Retinal pigment epithelial cell (primary cell): ENCODE measurements around the gene SHC3.

Experiments used
- DNase-seq: peaks from one replicate; pipeline ENCODE4 v3.0.0-alpha.2; 2010; ENCODE audit warnings: low read depth
- H3K4me3 ChIP-seq: 2 replicates; pipeline ENCODE4 v1.5.1; 2011; ENCODE audit warnings: mild to moderate bottlenecking, low read length, control low read depth, moderate library complexity
- TF ChIP-seq, protein P1 (sequence below): conservative IDR thresholded peaks from 2 replicates; pipeline ENCODE4 v1.5.1; 2011; ENCODE audit warnings: low read depth, low read length, control low read depth, inconsistent platforms

Gene SHC3

DNA sequence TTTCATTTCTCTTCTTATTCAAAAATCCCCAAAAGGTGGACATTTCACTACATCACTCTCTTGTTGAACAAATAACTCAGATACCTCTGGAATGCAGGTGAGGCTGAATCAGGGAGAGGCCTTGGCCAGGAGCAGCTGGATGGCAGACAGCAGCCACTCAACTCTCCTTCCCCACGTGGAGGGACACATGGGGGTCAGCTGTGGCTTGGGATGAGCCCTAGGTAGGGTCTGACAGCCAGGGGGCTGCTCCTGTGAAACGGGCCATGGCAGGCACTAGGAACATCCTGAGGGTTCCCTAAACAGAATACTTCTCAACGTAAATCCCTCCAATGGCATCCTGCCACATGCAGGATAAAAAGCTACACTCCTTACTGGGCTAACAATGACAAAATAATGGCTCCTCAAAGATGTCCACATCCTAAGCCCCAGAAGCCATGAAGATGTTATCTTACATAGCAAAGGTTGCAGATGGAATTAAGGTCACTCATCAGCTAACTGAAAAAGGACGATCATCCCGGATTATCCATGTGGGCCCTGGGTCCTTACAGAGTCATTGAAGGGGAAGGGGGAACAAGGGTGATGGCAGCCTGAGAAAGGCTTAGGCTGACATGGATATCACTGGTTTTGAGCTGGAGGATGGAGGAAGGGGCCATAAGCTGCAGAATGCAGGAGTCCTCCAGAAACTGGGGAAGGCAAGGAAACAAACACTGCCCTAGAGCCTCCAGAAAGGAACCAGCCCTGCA, 218.7 kb downstream of the SHC3 start:
- no peak overlapping the region for H3K4me3 ChIP-seq
- no peak for DNase-seq
- TF ChIP-seq, protein P1, sequence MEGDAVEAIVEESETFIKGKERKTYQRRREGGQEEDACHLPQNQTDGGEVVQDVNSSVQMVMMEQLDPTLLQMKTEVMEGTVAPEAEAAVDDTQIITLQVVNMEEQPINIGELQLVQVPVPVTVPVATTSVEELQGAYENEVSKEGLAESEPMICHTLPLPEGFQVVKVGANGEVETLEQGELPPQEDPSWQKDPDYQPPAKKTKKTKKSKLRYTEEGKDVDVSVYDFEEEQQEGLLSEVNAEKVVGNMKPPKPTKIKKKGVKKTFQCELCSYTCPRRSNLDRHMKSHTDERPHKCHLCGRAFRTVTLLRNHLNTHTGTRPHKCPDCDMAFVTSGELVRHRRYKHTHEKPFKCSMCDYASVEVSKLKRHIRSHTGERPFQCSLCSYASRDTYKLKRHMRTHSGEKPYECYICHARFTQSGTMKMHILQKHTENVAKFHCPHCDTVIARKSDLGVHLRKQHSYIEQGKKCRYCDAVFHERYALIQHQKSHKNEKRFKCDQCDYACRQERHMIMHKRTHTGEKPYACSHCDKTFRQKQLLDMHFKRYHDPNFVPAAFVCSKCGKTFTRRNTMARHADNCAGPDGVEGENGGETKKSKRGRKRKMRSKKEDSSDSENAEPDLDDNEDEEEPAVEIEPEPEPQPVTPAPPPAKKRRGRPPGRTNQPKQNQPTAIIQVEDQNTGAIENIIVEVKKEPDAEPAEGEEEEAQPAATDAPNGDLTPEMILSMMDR = no peak

DNA sequence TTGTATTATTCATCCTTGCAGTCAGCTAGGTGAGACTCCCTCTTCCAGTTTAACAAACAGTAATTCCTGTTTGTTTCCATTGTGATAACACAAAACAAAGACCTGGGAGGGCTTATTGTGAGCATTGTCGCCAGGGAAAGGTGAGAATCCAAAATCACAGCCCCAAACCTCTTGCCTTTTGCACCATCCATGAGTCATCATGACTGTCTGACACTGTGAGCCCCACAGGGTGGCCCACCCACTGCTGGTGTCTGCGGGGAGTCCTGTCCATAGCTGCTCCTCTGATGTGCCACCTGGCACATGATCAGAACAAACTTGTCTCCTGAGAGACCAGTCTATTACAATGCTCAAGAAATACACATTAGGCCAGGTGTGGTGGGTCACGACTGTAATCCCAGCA, 221.1 kb downstream of the SHC3 start:
- H3K4me3 ChIP-seq = no peak overlapping the region
- TF ChIP-seq, protein P1 = no peak
- no peak for DNase-seq
